ENCODE measurements around the gene SH3BP1. TPM values are rescaled to one million over a fixed set of nuclear protein-coding genes. Genes with fewer than 3 reads are reported as not detected.
"Not testable (repeated sequence)": the region's sequence is repeated elsewhere in the genome, so short reads cannot be mapped to it uniquely, and the experiment has no call there.

Gene SH3BP1
- polyA plus RNA-seq, 1 donor from 2014 or later: 0.63 TPM

GRCh38 chr22:37602546-37603277 is 36.8 kb upstream of the SH3BP1 start:
- not testable (repeated sequence) for H3K9me3 ChIP-seq (ENCODE audit: low read length); H3K9me2 ChIP-seq (ENCODE audit: insufficient read depth, low read length); H3K9ac ChIP-seq (ENCODE audit: low read length); H3K36me3 ChIP-seq (ENCODE audit: insufficient read depth, low read length); H3K4me3 ChIP-seq (ENCODE audit: low read length); H2AFZ ChIP-seq (ENCODE audit: low read depth, low read length); H3K27me3 ChIP-seq (ENCODE audit: insufficient read depth, low read depth, low read length); H3K4me2 ChIP-seq (ENCODE audit: low read length); H4K20me1 ChIP-seq (ENCODE audit: insufficient read depth); H3F3A ChIP-seq (ENCODE audit: insufficient read depth, low read length, poor library complexity, severe bottlenecking); H3K27ac ChIP-seq (ENCODE audit: low read length); H3K79me2 ChIP-seq (replicated peaks; ENCODE audit: insufficient read depth, low read length)

GRCh38 chr22:37604074-37604473 is 35.4 kb upstream of the SH3BP1 start:
- H4K20me1 ChIP-seq (ENCODE audit: insufficient read depth): no peaks in the 10 kb centered on the region
- no peak overlapping the region for H3K9ac ChIP-seq (ENCODE audit: low read length)
- H3K9me2 ChIP-seq (ENCODE audit: insufficient read depth, low read length): no peaks in the 10 kb centered on the region
- TF ChIP-seq RAD21 (conservative IDR thresholded peaks at IDR 0.05): no peak
- TF ChIP-seq MXI1 (conservative IDR thresholded peaks at IDR 0.05; ENCODE audit: poor library complexity, severe bottlenecking): no peak
- no peak for TF ChIP-seq SMC3 (conservative IDR thresholded peaks at IDR 0.05; ENCODE audit: poor library complexity)
- TF ChIP-seq TAF1 (IDR thresholded peaks at IDR 0.05; ENCODE audit: low read depth): no peak
- no peak for TF ChIP-seq REST (IDR thresholded peaks at IDR 0.05; ENCODE audit: borderline replicate concordance)
- TF ChIP-seq POLR2AphosphoS5 (IDR thresholded peaks at IDR 0.05): no peak
- no peak for TF ChIP-seq EZH2 (IDR thresholded peaks at IDR 0.05; ENCODE audit: borderline replicate concordance, insufficient read depth, low read length, poor library complexity, severe bottlenecking)
- TF ChIP-seq CTCF (IDR thresholded peaks at IDR 0.05; ENCODE audit: poor library complexity, severe bottlenecking): no peak
- TF ChIP-seq EP300 (conservative IDR thresholded peaks at IDR 0.05; ENCODE audit: poor library complexity, severe bottlenecking): no peak
- no peak overlapping the region for H2AFZ ChIP-seq (ENCODE audit: low read depth, low read length)
- H3F3A ChIP-seq (ENCODE audit: insufficient read depth, low read length, poor library complexity, severe bottlenecking): no peaks in the 10 kb centered on the region
- H3K27ac ChIP-seq (ENCODE audit: low read length): no peak overlapping the region
- H3K79me2 ChIP-seq (replicated peaks; ENCODE audit: insufficient read depth, low read length): no peaks in the 10 kb centered on the region
- H3K9me3 ChIP-seq (ENCODE audit: low read length): no peaks in the 10 kb centered on the region
- no peak overlapping the region for H3K4me3 ChIP-seq (ENCODE audit: low read length)
- no peak overlapping the region for H3K4me2 ChIP-seq (ENCODE audit: low read length)
- H3K27me3 ChIP-seq (ENCODE audit: insufficient read depth, low read depth, low read length): no peaks in the 10 kb centered on the region
- no peaks in the 10 kb centered on the region for H3K36me3 ChIP-seq (ENCODE audit: insufficient read depth, low read length)

Data from neural cell (in vitro differentiated cells).